ENCODE data around the gene PDHX. TPM values are rescaled to one million over a fixed set of nuclear protein-coding genes. Genes with fewer than 3 reads are reported as not detected.

PDHX gene
- total RNA-seq, 1 donor from 2014 or later: 40.3 TPM

- no peak for TF ChIP-seq CTCF (conservative IDR thresholded peaks at IDR 0.05)
- Mint-ChIP-seq H3K27me3 (no peaks in the 10 kb centered on the region), H3K4me3 (no peak overlapping the region), H3K27ac (no peak overlapping the region), H3K9me3 (no peaks in the 10 kb centered on the region), H3K36me3 (peaks cover 38% of the 10 kb centered on the region), H3K4me1 (ENCODE audit: unreplicated experiment) (no peaks in the 10 kb centered on the region)
- DNase-seq (ENCODE audit: extremely low spot score, unreplicated experiment): no peak
Measured at GRCh38 chr11:34968862-34969261, 52.4 kb downstream of the PDHX start.

- Mint-ChIP-seq H3K9me3 (no peaks in the 10 kb centered on the region), H3K36me3 (peaks cover 44% of the 10 kb centered on the region), H3K27ac (no peak overlapping the region), H3K4me3 (no peak overlapping the region), H3K27me3 (no peaks in the 10 kb centered on the region), H3K4me1 (ENCODE audit: unreplicated experiment) (no peaks in the 10 kb centered on the region)
- no peak for DNase-seq (ENCODE audit: extremely low spot score, unreplicated experiment)
- no peak for TF ChIP-seq CTCF (conservative IDR thresholded peaks at IDR 0.05)
Measured at GRCh38 chr11:34970033-34970432, 53.6 kb downstream of the PDHX start.

- Mint-ChIP-seq H3K9me3 (no peaks in the 10 kb centered on the region), H3K4me3 (no peak overlapping the region), H3K27me3 (no peaks in the 10 kb centered on the region), H3K27ac (no peak overlapping the region), H3K36me3 (peaks cover 48% of the 10 kb centered on the region), H3K4me1 (ENCODE audit: unreplicated experiment) (peaks cover under 1% of the 10 kb centered on the region)
- no peak for DNase-seq (ENCODE audit: extremely low spot score, unreplicated experiment)
- no peak for TF ChIP-seq CTCF (conservative IDR thresholded peaks at IDR 0.05)
Measured at GRCh38 chr11:34970480-34970879, 54.1 kb downstream of the PDHX start.

- Mint-ChIP-seq H3K27ac (no peak overlapping the region), H3K36me3 (peaks cover 50% of the 10 kb centered on the region), H3K9me3 (no peaks in the 10 kb centered on the region), H3K4me1 (ENCODE audit: unreplicated experiment) (peaks cover 4% of the 10 kb centered on the region), H3K27me3 (no peaks in the 10 kb centered on the region), H3K4me3 (no peak overlapping the region)
- no peak for DNase-seq (ENCODE audit: extremely low spot score, unreplicated experiment)
- TF ChIP-seq CTCF (conservative IDR thresholded peaks at IDR 0.05): no peak
Measured at GRCh38 chr11:34971928-34972327, 55.5 kb downstream of the PDHX start.

GRCh38 chr11:34972366-34972765 lies 55.9 kb downstream of the PDHX start:
- H3K36me3 Mint-ChIP-seq: peaks cover 49% of the 10 kb centered on the region
- DNase-seq (ENCODE audit: extremely low spot score, unreplicated experiment): no peak
- H3K27ac Mint-ChIP-seq: no peak overlapping the region
- peaks cover 4% of the 10 kb centered on the region for H3K4me1 Mint-ChIP-seq (ENCODE audit: unreplicated experiment)
- H3K27me3 Mint-ChIP-seq: no peaks in the 10 kb centered on the region
- TF ChIP-seq CTCF (conservative IDR thresholded peaks at IDR 0.05): no peak
- no peak overlapping the region for H3K4me3 Mint-ChIP-seq
- no peaks in the 10 kb centered on the region for H3K9me3 Mint-ChIP-seq

- Mint-ChIP-seq H3K27ac (no peak overlapping the region), H3K36me3 (peaks cover 51% of the 10 kb centered on the region), H3K4me1 (ENCODE audit: unreplicated experiment) (peaks cover 8% of the 10 kb centered on the region), H3K4me3 (no peak overlapping the region), H3K27me3 (no peaks in the 10 kb centered on the region), H3K9me3 (no peaks in the 10 kb centered on the region)
- no peak for TF ChIP-seq CTCF (conservative IDR thresholded peaks at IDR 0.05)
- no peak for DNase-seq (ENCODE audit: extremely low spot score, unreplicated experiment)
Measured at GRCh38 chr11:34972892-34973291, 56.5 kb downstream of the PDHX start.
